Urinary bladder (tissue), 4 donors: ENCODE data around the gene UBALD2. TPM values are rescaled to one million over a fixed set of nuclear protein-coding genes. Genes with fewer than 3 reads are reported as not detected.
"Not testable (repeated sequence)": the region's sequence is repeated elsewhere in the genome, so short reads cannot be mapped to it uniquely, and the experiment has no call there.

ENCODE experiments used
- DNase-seq: peaks from one replicate; pipeline ENCODE4 v3.0.0-alpha.2; 2015; ENCODE audit errors: extremely low spot score
- H3K27ac ChIP-seq: one replicate; pipeline ENCODE4 v1.5.1; 2013; ENCODE audit warnings: low read depth, mild to moderate bottlenecking, moderate library complexity
- H3K36me3 ChIP-seq: one replicate; pipeline ENCODE4 v1.6.1; 2013; ENCODE audit warnings: mild to moderate bottlenecking, moderate library complexity; ENCODE audit not compliant: insufficient read depth
- H3K4me1 ChIP-seq: one replicate; pipeline ENCODE4 v1.6.1; 2013; ENCODE audit warnings: mild to moderate bottlenecking, moderate library complexity; ENCODE audit not compliant: insufficient read depth
- H3K4me3 ChIP-seq: one replicate; pipeline ENCODE4 v1.5.1; 2013; ENCODE audit warnings: low read depth, low read length
- WGBS: extraction: QIAGEN DNeasy Blood & Tissue Kit; methylation state at CpG from one replicate; pipeline ENCODE4 v1.1.7; 2013; 5-methylcytosine and 5-hydroxymethylcytosine counted together
- polyA plus RNA-seq: library from polyadenylated mRNA; stranded (reverse); fragments of 200-250 nt; gene quantifications from one replicate; pipeline ENCODE4 v1.2.3, GENCODE V29; 2013
- total RNA-seq: library from RNA; depleted of rRNA; stranded (reverse); fragments of >200 nt; gene quantifications from one replicate; pipeline ENCODE4 v1.2.3, GENCODE V29; 2014
- donor health status: healthy with polysubstance abuse.
- donor health status: healthy.

The UBALD2 gene
- total and polyA plus RNA-seq, 2 donors: 5.4 to 22.4 TPM

- WGBS: 98% methylated on average over 4 of the region's 4 CpGs
Measured at GRCh38 chr17:76292567-76292966, 27.4 kb downstream of the UBALD2 start.

DNA sequence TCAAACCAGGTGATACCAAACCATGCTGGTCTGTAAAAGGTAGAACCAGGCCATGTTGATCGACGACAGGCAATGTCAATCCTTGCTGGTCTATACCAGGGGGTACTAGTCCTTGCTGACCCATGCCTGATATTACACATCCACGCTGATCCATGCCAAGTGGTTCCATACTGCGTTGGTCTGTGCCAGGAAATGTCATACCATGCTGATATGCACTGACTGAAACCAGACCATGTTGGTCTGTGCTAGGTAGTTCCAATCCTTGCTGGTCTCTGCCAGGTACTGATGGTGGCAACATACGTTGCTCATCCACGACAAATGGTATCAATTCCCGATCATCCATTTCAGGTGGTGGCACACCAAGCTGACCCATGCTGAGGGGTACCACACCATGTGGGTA lies 28.0 kb downstream of the UBALD2 start:
- WGBS: 85% methylated on average over 7 of the region's 7 CpGs
- H3K27ac ChIP-seq: no peak overlapping the region

More at GRCh38 chr17:76292567-76292966, 27.4 kb downstream of the UBALD2 start:
- Histone ChIP-seq H3K4me1 (no peaks in the 10 kb centered on the region), H3K4me3 (no peak overlapping the region), H3K36me3 (no peaks in the 10 kb centered on the region), H3K27ac (no peak overlapping the region)
- no peak for DNase-seq

DNA sequence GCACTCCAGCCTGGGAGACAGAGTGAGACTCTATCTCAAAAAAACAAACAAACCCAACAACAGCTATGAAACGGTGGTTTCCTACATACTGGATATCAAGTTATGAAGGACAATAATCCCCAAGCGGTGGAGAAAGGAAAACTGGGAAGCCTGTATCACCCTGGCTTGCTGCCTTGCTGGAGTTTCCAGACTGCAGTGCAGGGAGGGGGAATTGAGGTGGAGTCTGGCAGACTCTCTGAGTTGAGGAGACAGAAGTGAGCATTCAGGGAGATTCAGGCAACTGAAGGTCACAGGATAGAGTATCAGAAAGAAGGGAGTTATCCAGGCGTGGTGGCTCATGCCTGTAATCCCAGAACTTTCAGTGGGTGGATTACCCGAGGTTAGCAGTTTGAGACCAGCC lies 31.0 kb downstream of the UBALD2 start:
- H3K4me1 ChIP-seq: no peaks in the 10 kb centered on the region
- no peak for DNase-seq
- 37% methylated on average over 4 of the region's 4 CpGs for WGBS
- H3K27ac ChIP-seq: no peak overlapping the region
- no peaks in the 10 kb centered on the region for H3K36me3 ChIP-seq
- H3K4me3 ChIP-seq: no peak overlapping the region

More for the DNA sequence above, 28.0 kb downstream of the UBALD2 start:
- Histone ChIP-seq H3K36me3 (no peaks in the 10 kb centered on the region), H3K4me3 (no peak overlapping the region), H3K4me1 (no peaks in the 10 kb centered on the region)
- no peak for DNase-seq

DNA sequence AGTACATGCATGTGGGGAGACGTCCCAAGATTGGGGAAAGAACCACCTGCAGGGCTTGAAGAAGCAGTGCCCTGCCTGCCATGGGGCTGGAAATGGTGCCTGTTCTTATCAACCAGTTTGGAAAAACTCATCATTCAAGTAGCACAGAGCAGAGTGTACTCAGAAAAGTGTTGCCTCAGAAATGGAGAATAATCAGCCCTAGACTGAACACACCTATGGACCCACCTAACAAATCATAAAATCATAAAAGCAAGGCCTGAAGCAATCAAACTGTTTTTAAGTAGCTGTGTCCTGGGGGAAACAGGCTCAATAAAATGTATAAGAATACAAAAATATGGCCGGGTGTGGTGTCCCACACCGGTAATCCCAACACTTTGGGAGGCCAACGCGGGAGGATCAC lies 31.7 kb downstream of the UBALD2 start:
- H3K4me3 ChIP-seq: no peak overlapping the region
- H3K27ac ChIP-seq: no peak overlapping the region
- no peaks in the 10 kb centered on the region for H3K36me3 ChIP-seq
- DNase-seq: no peak
- H3K4me1 ChIP-seq: no peaks in the 10 kb centered on the region
- WGBS: 96% methylated on average over 5 of the region's 5 CpGs

DNA sequence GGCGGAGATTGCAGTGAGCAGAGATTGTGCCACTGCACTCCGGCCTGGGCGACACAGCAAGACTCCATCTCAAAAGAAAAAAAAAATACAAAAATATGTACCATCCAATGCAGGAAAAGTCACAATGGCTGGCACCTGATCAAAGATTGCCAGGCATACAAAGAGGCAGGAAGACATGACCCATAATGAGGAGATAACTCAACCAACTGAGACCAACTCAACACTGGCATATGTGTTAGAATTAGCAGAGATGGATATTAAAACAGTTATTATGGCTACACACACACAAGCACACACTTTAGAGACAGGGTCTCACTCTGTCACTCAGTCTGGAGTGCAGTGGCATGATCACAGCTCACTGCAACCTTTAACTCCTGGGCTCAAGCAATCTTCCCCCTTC lies 32.3 kb downstream of the UBALD2 start:
- Histone ChIP-seq H3K4me3 (no peak overlapping the region), H3K27ac (no peak overlapping the region), H3K4me1 (no peaks in the 10 kb centered on the region), H3K36me3 (no peaks in the 10 kb centered on the region)
- 97% methylated on average over 3 of the region's 3 CpGs for WGBS
- no peak for DNase-seq

GRCh38 chr17:76304226-76305134 lies 39.3 kb downstream of the UBALD2 start:
- WGBS: 82% methylated on average over 17 of the region's 17 CpGs
- no peak overlapping the region for H3K4me3 ChIP-seq
- H3K36me3 ChIP-seq: peaks cover 1% of the 10 kb centered on the region
- H3K4me1 ChIP-seq: no peaks in the 10 kb centered on the region
- H3K27ac ChIP-seq: no peak overlapping the region
- DNase-seq: no peak

- not testable (repeated sequence) for H3K4me3 ChIP-seq, H3K4me1 ChIP-seq, DNase-seq, H3K36me3 ChIP-seq, H3K27ac ChIP-seq
- WGBS: 93% methylated on average over 3 of the region's 3 CpGs
Measured at GRCh38 chr17:76305135-76305454, 39.9 kb downstream of the UBALD2 start.

- H3K4me1 ChIP-seq: no peaks in the 10 kb centered on the region
- no peak overlapping the region for H3K27ac ChIP-seq
- 97% methylated on average over 58 of the region's 58 CpGs for WGBS
- peaks cover 1% of the 10 kb centered on the region for H3K36me3 ChIP-seq
- no peak for DNase-seq
- no peak overlapping the region for H3K4me3 ChIP-seq
Measured at GRCh38 chr17:76307299-76307965, 42.3 kb downstream of the UBALD2 start.

GRCh38 chr17:76307966-76308338 lies 42.8 kb downstream of the UBALD2 start, which contains the start of gene QRICH2:
TSS of gene QRICH2 (minus strand) at chr17:76308276. CDS start at chr17:76307998, 278 bp downstream.
- H3K27ac ChIP-seq: no peak within 1 kb of the TSS
- H3K4me3 ChIP-seq: no peak within 1 kb of the TSS
- WGBS: 98% methylated on average over 44 of the region's 44 CpGs
- DNase-seq: no peak
- H3K36me3 ChIP-seq: peaks cover 1% of the 10 kb centered on the region
- no peaks in the 10 kb centered on the region for H3K4me1 ChIP-seq

- 89% methylated on average over 4 of the region's 4 CpGs for WGBS
- Histone ChIP-seq H3K4me3 (no peak overlapping the region), H3K4me1 (no peaks in the 10 kb centered on the region), H3K36me3 (peaks cover 1% of the 10 kb centered on the region), H3K27ac (no peak overlapping the region)
- no peak for DNase-seq
Measured at GRCh38 chr17:76309461-76309860, 44.3 kb downstream of the UBALD2 start.

DNA sequence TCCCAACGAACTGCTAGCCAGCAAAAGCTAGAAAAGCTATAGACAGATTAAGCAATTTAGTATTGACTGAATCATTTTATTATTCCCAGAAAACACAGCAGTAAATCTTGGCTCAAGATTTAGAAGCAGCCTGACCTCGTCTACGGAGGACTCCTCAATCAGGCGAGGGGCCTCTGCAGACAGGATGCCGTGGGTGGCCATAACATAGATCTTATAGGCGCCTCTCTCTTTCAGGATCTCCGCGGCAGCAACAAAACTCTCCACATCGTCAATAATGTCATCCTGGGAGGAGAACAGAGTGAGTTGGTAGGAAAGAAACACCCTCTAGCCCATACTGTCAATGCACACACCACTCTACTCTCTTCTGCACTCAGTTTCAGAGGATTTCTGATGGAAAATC lies 47.6 kb downstream of the UBALD2 start:
- no peaks in the 10 kb centered on the region for H3K4me1 ChIP-seq
- WGBS: 88% methylated on average over 9 of the region's 9 CpGs
- no peak overlapping the region for H3K4me3 ChIP-seq
- no peaks in the 10 kb centered on the region for H3K36me3 ChIP-seq
- H3K27ac ChIP-seq: no peak overlapping the region
- no peak for DNase-seq

DNA sequence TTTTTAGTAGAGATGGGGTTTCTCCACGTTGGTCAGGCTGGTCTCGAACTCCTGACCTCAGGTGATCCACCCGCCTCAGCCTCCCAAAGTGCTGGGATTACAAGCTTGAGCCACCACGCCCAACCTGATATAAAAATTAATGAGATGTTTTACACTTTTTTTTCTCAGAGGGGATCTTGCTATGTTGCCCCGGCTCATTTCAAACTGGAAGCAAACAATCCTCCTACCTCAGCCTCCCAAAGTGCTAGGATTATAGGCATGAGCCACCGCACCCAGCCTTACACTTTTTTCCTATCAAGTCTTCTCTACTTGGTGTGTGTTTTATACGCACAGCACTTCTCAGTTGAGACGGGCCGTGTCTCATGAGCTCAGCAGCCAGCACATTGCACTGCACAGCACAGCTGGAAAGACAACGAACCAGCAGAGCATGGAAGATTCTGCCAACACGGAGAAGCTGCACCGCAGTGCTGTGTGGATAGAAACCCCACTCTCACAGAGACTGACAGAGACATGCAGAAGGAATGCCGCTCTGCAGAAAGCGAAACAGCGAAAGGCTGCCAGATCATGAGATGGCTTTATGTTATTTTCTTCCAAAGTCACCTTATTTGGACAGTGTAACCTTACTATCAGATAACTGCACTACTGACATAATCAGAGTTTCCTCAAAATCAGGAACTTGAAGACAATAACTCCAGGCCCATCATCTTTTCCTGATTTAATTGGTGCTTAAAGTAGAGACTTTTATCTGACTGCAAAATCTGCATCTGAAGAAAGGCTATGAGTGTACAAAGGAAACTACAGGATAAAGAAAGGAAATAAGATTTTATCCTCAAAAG lies 49.5 kb downstream of the UBALD2 start:
- Histone ChIP-seq H3K4me1 (no peaks in the 10 kb centered on the region), H3K4me3 (no peak overlapping the region), H3K27ac (no peak overlapping the region), H3K36me3 (peaks cover 1% of the 10 kb centered on the region)
- WGBS: 49% methylated on average over 15 of the region's 15 CpGs
- no peak for DNase-seq

- no peak overlapping the region for H3K4me3 ChIP-seq
- H3K4me1 ChIP-seq: no peaks in the 10 kb centered on the region
- no peak for DNase-seq
- 91% methylated on average over 2 of the region's 2 CpGs for WGBS
- H3K27ac ChIP-seq: no peak overlapping the region
- peaks cover 1% of the 10 kb centered on the region for H3K36me3 ChIP-seq
Measured at GRCh38 chr17:76317535-76317934, 52.4 kb downstream of the UBALD2 start.
